K562 (cell line): ENCODE measurements around the gene TTC23L.

Experiments
- CBFB ChIP-seq: sonication (generic); formaldehyde crosslinking; IDR thresholded peaks from 2 replicates; pipeline ENCODE4 v1.4.0; 2020; ENCODE audit warnings: mild to moderate bottlenecking, missing genetic modification reagents
- HDGF ChIP-seq: fragments of 450-650 bp; IDR thresholded peaks from 2 replicates; pipeline ENCODE4 v1.6.1; 2016
- KAT8 ChIP-seq: fragments of 450-650 bp; IDR thresholded peaks from 2 replicates; pipeline ENCODE4 v1.6.1; 2016; ENCODE audit warnings: low read depth, mild to moderate bottlenecking
- RAD21 ChIP-seq, 2 experiments: fragments of 250-450 bp in 1 of 2; fragments of 450-650 bp in 1 of 2; sonication (Bioruptor Pico) in 1 of 2; formaldehyde crosslinking in 1 of 2; IDR thresholded peaks in 1 of 2; conservative IDR thresholded peaks in 1 of 2; 2 replicates each; pipeline versions ENCODE4 v1.4.0 to v1.8.0; 2020 to 2022; ENCODE audit warnings: mild to moderate bottlenecking in 2 of 2, moderate library complexity in 1 of 2
- TCF7L2 ChIP-seq: fragments of 150-350 bp; IDR thresholded peaks from 2 replicates; pipeline ENCODE4 v1.6.1; 2016; ENCODE audit warnings: low read depth, mild to moderate bottlenecking, low read length, moderate library complexity
- ZFX ChIP-seq: sonication (generic); formaldehyde crosslinking; IDR thresholded peaks from 2 replicates; pipeline ENCODE4 v1.8.0; 2022; ENCODE audit warnings: mild to moderate bottlenecking, missing genetic modification reagents, moderate library complexity
- ZNF592 ChIP-seq: fragments of 450-650 bp; IDR thresholded peaks from 2 replicates; pipeline ENCODE4 v1.6.1; 2017; ENCODE audit warnings: antibody characterized with exemption, mild to moderate bottlenecking
- ZNF717 ChIP-seq: fragments of 250-450 bp; sonication (Bioruptor Pico); IDR thresholded peaks from 2 replicates; pipeline ENCODE4 v1.5.0; 2021
- ZNF75A ChIP-seq: fragments of 450-650 bp; formaldehyde crosslinking; IDR thresholded peaks from 2 replicates; pipeline ENCODE4 v1.4.0; 2020; ENCODE audit warnings: mild to moderate bottlenecking

- TF ChIP-seq KAT8 (no peak), ZNF592 (no peak), CBFB (CRISPR knock-in tag) (no peak), ZFX (CRISPR knock-in tag) (no peak), ZNF717 (no peak), RAD21 (CRISPR knock-in tag; conservative IDR thresholded peaks at IDR 0.05 in 1 of 2, IDR thresholded peaks at IDR 0.05 in 1 of 2) (no peak), TCF7L2 (no peak), HDGF (no peak), ZNF75A (CRISPR knock-in tag) (no peak)
Measured at GRCh38 chr5:34849253-34849652, 10.3 kb downstream of the TTC23L start.
